Sigmoid colon (tissue), 7 donors: ENCODE data around the gene ADAM30. TPM values are rescaled to one million over a fixed set of nuclear protein-coding genes. Genes with fewer than 3 reads are reported as not detected.

Source experiments
- DNase-seq: peaks from one replicate; pipeline ENCODE4 v3.0.0-alpha.2; 2019
- H3K27ac ChIP-seq, 4 donors: fragments of 200-600 bp; sonication (generic); one replicate each; pipeline ENCODE4 v1.5.1; 2016 to 2019; ENCODE audit warnings: mild to moderate bottlenecking in 1 of 4
- H3K27me3 ChIP-seq, 3 donors: fragments of 200-600 bp; sonication (generic); one replicate each; pipeline ENCODE4 v1.5.1; 2019; ENCODE audit warnings: mild to moderate bottlenecking in 1 of 3
- H3K36me3 ChIP-seq, 4 donors: fragments of 200-600 bp; sonication (generic); one replicate each; pipeline ENCODE4 v1.5.1; 2016 to 2019
- H3K4me1 ChIP-seq, 4 donors: fragments of 200-600 bp; sonication (generic); one replicate each; pipeline ENCODE4 v1.5.1; 2017 to 2019
- H3K4me3 ChIP-seq, 4 donors: fragments of 200-600 bp; sonication (generic); one replicate each; pipeline ENCODE4 v1.5.1; 2017 to 2019; ENCODE audit warnings: mild to moderate bottlenecking in 2 of 4, moderate library complexity in 1 of 4
- H3K9me3 ChIP-seq, 4 donors: fragments of 200-600 bp in 3 of 4; sonication (generic) in 3 of 4; one replicate each; pipeline versions ENCODE4 v1.5.1 to v1.6.1; 2013 to 2019
- EP300 ChIP-seq, 4 donors: sonication (generic); formaldehyde crosslinking; IDR thresholded peaks; one replicate each; pipeline ENCODE4 v1.6.1; 2017; ENCODE audit warnings: antibody characterized with exemption in 4 of 4
- POLR2A ChIP-seq, 2 donors: fragments of 450-650 bp; IDR thresholded peaks; one replicate each; pipeline ENCODE4 v1.6.1; 2016; ENCODE audit warnings: antibody characterized with exemption in 2 of 2, mild to moderate bottlenecking in 2 of 2, moderate library complexity in 2 of 2
- POLR2AphosphoS5 ChIP-seq, 4 donors: sonication (generic); formaldehyde crosslinking; IDR thresholded peaks; one replicate each; pipeline ENCODE4 v1.6.1; 2017; ENCODE audit warnings: antibody characterized with exemption in 4 of 4
- WGBS, 2 donors: extraction: QIAGEN DNeasy Blood & Tissue Kit; methylation state at CpG; one replicate each; pipeline ENCODE4 v1.1.7; 2013; 5-methylcytosine and 5-hydroxymethylcytosine counted together
- intact Hi-C: fragments of 100-400 bp; cut with DNase I; formaldehyde crosslinking; loops from one replicate; pipeline ENCODE4 v1.15.1; 2023
- polyA plus RNA-seq, 3 donors: library from polyadenylated mRNA; stranded (reverse); fragments of 200-250 nt; gene quantifications; one replicate each; pipeline ENCODE4 v1.2.3, GENCODE V29; 2013
- total RNA-seq, 4 donors: library from RNA; depleted of rRNA; stranded (reverse); fragments of >200 nt; gene quantifications; one replicate each; pipeline ENCODE4 v1.1.0, GENCODE V29; 2016
- TF ChIP-seq, protein P1 (sequence below), 4 experiments: fragments of 450-650 bp in 3 of 4; fragments of 200-600 bp in 1 of 4; IDR thresholded peaks; one replicate each; pipeline ENCODE4 v1.5.1; 2016 to 2019; ENCODE audit warnings: antibody characterized with exemption in 4 of 4, mild to moderate bottlenecking in 3 of 4, moderate library complexity in 2 of 4
- donor health status: healthy with polysubstance abuse.
- donor health status: Bipolar disorder and iron deficiency.
- donor health status: healthy.

ADAM30 gene
- not detected for total RNA-seq
- not detected for polyA plus RNA-seq

DNA sequence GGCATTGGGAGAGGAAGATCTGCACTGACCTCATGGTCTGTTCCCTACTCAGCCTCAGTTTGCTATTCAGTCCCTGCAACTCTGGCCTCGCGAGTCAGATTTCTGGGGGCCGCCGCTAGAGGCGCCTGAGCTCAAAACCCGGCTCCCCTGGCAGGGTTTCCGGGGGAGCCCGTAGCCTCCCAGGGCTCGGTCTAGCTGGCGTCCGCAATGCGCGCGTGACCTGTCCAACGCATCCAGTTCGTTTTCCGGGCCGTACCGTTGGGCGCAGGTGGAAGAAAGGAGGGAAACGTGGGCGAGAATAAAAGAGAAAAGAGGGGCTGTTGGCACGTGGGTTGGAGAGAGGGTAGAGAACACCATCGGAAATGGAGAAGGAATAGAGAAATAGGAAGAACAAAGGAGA, at the start of gene ADAM30:
Gene ADAM30, minus strand, starts transcription at position 213 of the 400 bp plus-strand sequence. Its CDS starts 179 bp downstream, at position 34.
- Histone ChIP-seq H3K36me3 (no peaks in the 10 kb centered on the region), H3K27ac (no peak within 1 kb of the TSS), H3K4me1 (no peaks in the 10 kb centered on the region), H3K4me3 (no peak within 1 kb of the TSS), H3K9me3 (no peaks in the 10 kb centered on the region), H3K27me3 (no peaks in the 10 kb centered on the region)
- no peak for DNase-seq
- intact Hi-C loops: no loop called here
- WGBS, 2 donors: 74 to 88% methylated on average over 24 of the region's 24 CpGs
- TF ChIP-seq POLR2A (IDR thresholded peaks at IDR 0.05) (no peak), POLR2AphosphoS5 (IDR thresholded peaks at IDR 0.05) (no peak), EP300 (IDR thresholded peaks at IDR 0.05) (no peak)
- TF ChIP-seq, protein P1, sequence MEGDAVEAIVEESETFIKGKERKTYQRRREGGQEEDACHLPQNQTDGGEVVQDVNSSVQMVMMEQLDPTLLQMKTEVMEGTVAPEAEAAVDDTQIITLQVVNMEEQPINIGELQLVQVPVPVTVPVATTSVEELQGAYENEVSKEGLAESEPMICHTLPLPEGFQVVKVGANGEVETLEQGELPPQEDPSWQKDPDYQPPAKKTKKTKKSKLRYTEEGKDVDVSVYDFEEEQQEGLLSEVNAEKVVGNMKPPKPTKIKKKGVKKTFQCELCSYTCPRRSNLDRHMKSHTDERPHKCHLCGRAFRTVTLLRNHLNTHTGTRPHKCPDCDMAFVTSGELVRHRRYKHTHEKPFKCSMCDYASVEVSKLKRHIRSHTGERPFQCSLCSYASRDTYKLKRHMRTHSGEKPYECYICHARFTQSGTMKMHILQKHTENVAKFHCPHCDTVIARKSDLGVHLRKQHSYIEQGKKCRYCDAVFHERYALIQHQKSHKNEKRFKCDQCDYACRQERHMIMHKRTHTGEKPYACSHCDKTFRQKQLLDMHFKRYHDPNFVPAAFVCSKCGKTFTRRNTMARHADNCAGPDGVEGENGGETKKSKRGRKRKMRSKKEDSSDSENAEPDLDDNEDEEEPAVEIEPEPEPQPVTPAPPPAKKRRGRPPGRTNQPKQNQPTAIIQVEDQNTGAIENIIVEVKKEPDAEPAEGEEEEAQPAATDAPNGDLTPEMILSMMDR (IDR thresholded peaks at IDR 0.05): no peak

DNA sequence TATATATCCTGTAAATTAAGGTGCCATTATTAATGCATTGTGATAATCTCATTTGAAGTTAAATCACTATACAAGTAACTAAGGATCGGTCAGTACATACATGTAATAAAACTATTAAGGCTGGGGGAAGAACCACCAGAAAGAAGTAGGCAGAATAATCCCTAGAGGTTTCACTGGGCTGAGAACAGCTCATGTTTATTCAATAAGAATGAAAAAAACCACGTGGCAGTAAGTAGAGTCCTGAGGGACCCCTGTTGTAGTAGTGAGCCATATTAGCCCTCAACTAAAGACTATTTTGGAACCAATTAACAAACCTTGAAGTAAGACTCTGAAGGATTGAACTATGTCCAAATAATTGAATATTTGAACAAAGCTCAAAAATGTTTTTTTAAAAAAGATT, 46.9 kb upstream of the ADAM30 start:
- Histone ChIP-seq H3K27ac (no peak overlapping the region), H3K36me3 (peaks cover 6 to 38% (median 18%) of the 10 kb centered on the region in 4 donors), H3K4me1 (peaks cover 0 to 21% (median 5%) of the 10 kb centered on the region in 4 donors), H3K4me3 (no peak overlapping the region), H3K9me3 (no peaks in the 10 kb centered on the region), H3K27me3 (no peaks in the 10 kb centered on the region)
- intact Hi-C loops: loop anchor here (10.0 kb wide), 1 partner anchor 198 kb away; no protein-coding TSS in a partner anchor
- WGBS, 2 donors: 61 to 87% methylated on average over 2 of the region's 2 CpGs
- TF ChIP-seq EP300 (IDR thresholded peaks at IDR 0.05) (no peak), POLR2A (IDR thresholded peaks at IDR 0.05) (no peak), POLR2AphosphoS5 (IDR thresholded peaks at IDR 0.05) (no peak)
- TF ChIP-seq, protein P1 (IDR thresholded peaks at IDR 0.05): no peak
- DNase-seq: no peak

DNA sequence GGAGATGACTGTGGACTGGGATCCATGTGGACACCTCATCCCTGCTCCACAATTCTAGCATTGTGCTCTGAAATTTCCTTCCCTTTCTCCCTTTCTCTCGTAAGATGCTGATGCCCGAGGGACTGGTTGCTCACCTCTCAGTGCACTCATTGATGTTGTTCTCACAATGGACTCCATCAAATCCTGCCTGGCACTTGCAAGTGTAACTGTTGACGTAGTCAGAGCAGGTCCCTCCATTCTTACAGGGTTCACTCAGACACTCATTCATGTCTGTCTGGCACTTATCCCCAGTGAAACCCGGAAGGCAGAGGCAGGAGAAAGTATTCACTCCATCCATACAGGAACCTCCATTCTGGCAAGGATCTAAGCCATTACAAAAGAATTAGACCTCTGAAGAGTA, 45.1 kb upstream of the ADAM30 start:
- Histone ChIP-seq H3K27ac (no peak overlapping the region), H3K27me3 (no peaks in the 10 kb centered on the region), H3K36me3 (peaks cover 16 to 51% (median 30%) of the 10 kb centered on the region in 4 donors), H3K9me3 (no peaks in the 10 kb centered on the region), H3K4me1 (peaks cover 0 to 19% (median 13%) of the 10 kb centered on the region in 4 donors), H3K4me3 (no peak overlapping the region)
- intact Hi-C loops: loop anchor here (10.0 kb wide), 1 partner anchor 197 kb away; no protein-coding TSS in a partner anchor
- no peak for TF ChIP-seq POLR2A (IDR thresholded peaks at IDR 0.05)
- no peak for TF ChIP-seq POLR2AphosphoS5 (IDR thresholded peaks at IDR 0.05)
- TF ChIP-seq, protein P1 (IDR thresholded peaks at IDR 0.05): no peak
- no peak for TF ChIP-seq EP300 (IDR thresholded peaks at IDR 0.05)
- DNase-seq: no peak
- WGBS, 2 donors: 94 to 95% methylated on average over 4 of the region's 4 CpGs

GRCh38 chr1:119940697-119941096, 44.4 kb upstream of the ADAM30 start:
- Histone ChIP-seq H3K27me3 (no peaks in the 10 kb centered on the region), H3K36me3 (peaks cover 16 to 58% (median 34%) of the 10 kb centered on the region in 4 donors), H3K4me1 (peaks cover 0 to 17% (median 12%) of the 10 kb centered on the region in 4 donors), H3K4me3 (no peak overlapping the region), H3K9me3 (no peaks in the 10 kb centered on the region), H3K27ac (no peak overlapping the region)
- intact Hi-C loops: loop anchor here (10.0 kb wide), 1 partner anchor 196 kb away; no protein-coding TSS in a partner anchor
- no peak for DNase-seq
- TF ChIP-seq EP300 (IDR thresholded peaks at IDR 0.05): no peak
- TF ChIP-seq, protein P1 (IDR thresholded peaks at IDR 0.05): no peak
- no peak for TF ChIP-seq POLR2AphosphoS5 (IDR thresholded peaks at IDR 0.05)
- TF ChIP-seq POLR2A (IDR thresholded peaks at IDR 0.05): no peak

DNA sequence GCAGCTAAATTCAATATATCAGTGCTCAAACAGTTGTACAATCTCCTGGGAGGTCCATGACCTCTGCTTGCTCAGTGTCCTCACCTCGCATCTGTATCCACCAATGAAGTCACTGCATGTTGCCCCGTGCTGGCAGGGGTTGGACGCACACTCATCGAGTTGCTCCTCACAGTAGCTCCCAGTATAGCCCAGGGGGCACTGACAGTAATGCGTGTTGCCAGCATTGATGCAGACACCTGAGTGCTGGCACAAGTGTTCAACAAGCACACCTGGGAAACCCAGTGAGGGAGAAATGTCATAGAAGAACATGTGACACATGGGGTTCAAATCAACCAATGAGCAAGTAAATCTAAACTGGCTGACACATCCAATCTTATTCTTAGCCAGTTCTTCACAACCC, 40.9 kb upstream of the ADAM30 start:
- H3K27me3 ChIP-seq: no peaks in the 10 kb centered on the region
- H3K9me3 ChIP-seq: peaks cover 0 to 3% (median 0%) of the 10 kb centered on the region in 4 donors
- TF ChIP-seq EP300 (IDR thresholded peaks at IDR 0.05) (no peak), POLR2AphosphoS5 (IDR thresholded peaks at IDR 0.05) (no peak), POLR2A (IDR thresholded peaks at IDR 0.05) (no peak)
- TF ChIP-seq, protein P1 (IDR thresholded peaks at IDR 0.05): no peak
- 95 to 97% methylated on average over 5 of the region's 5 CpGs for WGBS, 2 donors
- intact Hi-C loops: no loop called here
- no peak for DNase-seq
- H3K4me1 ChIP-seq: peaks cover 0 to 13% (median 12%) of the 10 kb centered on the region in 4 donors
- no peak overlapping the region for H3K4me3 ChIP-seq
- H3K27ac ChIP-seq: no peak overlapping the region
- peaks cover 27 to 91% (median 56%) of the 10 kb centered on the region in 4 donors for H3K36me3 ChIP-seq
